Kidney (tissue), 14 donors: ENCODE measurements around the gene ALPL. TPM values are rescaled to one million over a fixed set of nuclear protein-coding genes. Genes with fewer than 3 reads are reported as not detected.

Source experiments
- DNase-seq, 5 donors: peaks; one replicate each; pipeline ENCODE4 v3.0.0-alpha.2; 2013 to 2020
- FAIRE-seq: peaks from 2 replicates; lab custom pipeline; 2012; peaks lifted over from hg19 to GRCh38; lab: Jason Lieb, UNC
- H3K27ac ChIP-seq, 2 donors: one replicate each; pipeline ENCODE4 v1.7.0; 2013; ENCODE audit warnings: low read depth in 2 of 2, low read length in 2 of 2, inconsistent platforms in 1 of 2
- H3K27me3 ChIP-seq: one replicate; pipeline ENCODE4 v1.7.1; 2013; ENCODE audit warnings: low read length, inconsistent platforms; ENCODE audit not compliant: control insufficient read depth, insufficient read depth
- H3K36me3 ChIP-seq, 3 donors: one replicate each; pipeline versions ENCODE4 v1.7.0 to v1.7.1; 2013; ENCODE audit warnings: low read length in 3 of 3, control low read depth in 1 of 3, inconsistent platforms in 1 of 3; ENCODE audit not compliant: insufficient read depth in 3 of 3, control insufficient read depth in 2 of 3
- H3K4me1 ChIP-seq, 3 donors: one replicate each; pipeline versions ENCODE4 v1.7.0 to v1.7.1; 2013; ENCODE audit warnings: low read length in 3 of 3, inconsistent platforms in 1 of 3, low read depth in 1 of 3; ENCODE audit not compliant: control insufficient read depth in 2 of 3, insufficient read depth in 2 of 3
- H3K4me3 ChIP-seq, 3 donors: one replicate each; pipeline versions ENCODE4 v1.7.0 to v1.8.1; 2013; ENCODE audit warnings: low read length in 3 of 3, control low read depth in 1 of 3, inconsistent platforms in 1 of 3
- H3K9ac ChIP-seq, 3 donors: one replicate each; pipeline versions ENCODE4 v1.7.0 to v1.7.1; 2013; ENCODE audit warnings: low read length in 3 of 3, control low read depth in 1 of 3, inconsistent platforms in 1 of 3
- H3K9me3 ChIP-seq, 3 donors: one replicate each; pipeline versions ENCODE4 v1.7.0 to v1.7.1; 2013; ENCODE audit warnings: low read length in 3 of 3, control low read depth in 1 of 3, inconsistent platforms in 1 of 3; ENCODE audit not compliant: control insufficient read depth in 2 of 3, insufficient read depth in 1 of 3
- CTCF ChIP-seq: IDR thresholded peaks from 3 replicates; pipeline ENCODE4 v1.5.1; 2012; ENCODE audit warnings: mild to moderate bottlenecking, moderate library complexity, borderline replicate concordance; ENCODE audit not compliant: insufficient read depth; ENCODE audit errors: extremely low read depth
- intact Hi-C: fragments of 100-400 bp; cut with DNase I; formaldehyde crosslinking; loops from one replicate; pipeline ENCODE4 v1.11.1; 2022
- polyA plus RNA-seq: library from polyadenylated mRNA; stranded (reverse); fragments of 350-450 nt; fragmentation: Illumina TruSeq; extraction: RNeasy Lipid Tissue Mini Kit (QIAGEN cat#74804); gene quantifications from one replicate; pipeline ENCODE4 v1.2.3, GENCODE V29; 2014; ENCODE audit warnings: low read depth, low replicate concordance; ENCODE audit not compliant: insufficient read depth
- total RNA-seq: library from RNA; stranded (reverse); fragmentation: NEBNext Ultra II Directional; extraction: Animal tissue kit (Norgen Biotek cat#: 25700); gene quantifications from one replicate; pipeline ENCODE4 v1.2.1, GENCODE V29; 2021
- donor health status: control.
- donor health status: control.
- donor health status: control.
- donor health status: control.
- donor health status: control.
- donor health status: DM: yes; HTN: yes; CAD: no.
- donor health status: Normal renal cell carcinoma (clear cell type).

ALPL gene
- total and polyA plus RNA-seq, 2 donors from 2014 or later: 8.4 to 133 TPM

GRCh38 chr1:21508580-21509350 lies 458 bp upstream of the ALPL start:
- H3K9me3 ChIP-seq: no peaks in the 10 kb centered on the region
- H3K27ac ChIP-seq: no peak overlapping the region
- no peak for FAIRE-seq
- peaks cover 0 to 15% (median 0%) of the 10 kb centered on the region in 3 donors for H3K4me1 ChIP-seq
- TF ChIP-seq CTCF: peak; percentile 74
- peak; percentile 70 to 87 (median 79) for DNase-seq
- no peaks in the 10 kb centered on the region for H3K36me3 ChIP-seq
- H3K4me3 ChIP-seq: peak overlapping the region in 2 of 3 donors; percentile 39 to 44
- H3K9ac ChIP-seq: no peak overlapping the region
- no peaks in the 10 kb centered on the region for H3K27me3 ChIP-seq
- intact Hi-C loops: no loop called here

GRCh38 chr1:21510113-21510493 lies 880 bp downstream of the ALPL start:
- peak in 4 of 5 donors; percentile 31 to 62 (median 56) for DNase-seq
- no peaks in the 10 kb centered on the region for H3K27me3 ChIP-seq
- intact Hi-C loops: no loop called here
- no peak overlapping the region for H3K4me3 ChIP-seq
- H3K9ac ChIP-seq: no peak overlapping the region
- no peak for TF ChIP-seq CTCF
- H3K36me3 ChIP-seq: no peaks in the 10 kb centered on the region
- peaks cover 0 to 15% (median 3%) of the 10 kb centered on the region in 3 donors for H3K4me1 ChIP-seq
- H3K27ac ChIP-seq: peak overlapping the region in 1 of 2 donors; percentile 24
- H3K9me3 ChIP-seq: no peaks in the 10 kb centered on the region
- no peak for FAIRE-seq

GRCh38 chr1:21510885-21511578 lies 1.8 kb downstream of the ALPL start:
- Histone ChIP-seq H3K4me1 (peaks cover 0 to 15% (median 3%) of the 10 kb centered on the region in 3 donors), H3K27ac (no peak overlapping the region), H3K9me3 (no peaks in the 10 kb centered on the region), H3K36me3 (no peaks in the 10 kb centered on the region), H3K27me3 (no peaks in the 10 kb centered on the region), H3K9ac (no peak overlapping the region), H3K4me3 (no peak overlapping the region)
- intact Hi-C loops: no loop called here
- DNase-seq (peak in 1 of 5 donors; percentile 4), FAIRE-seq (no peak)
- no peak for TF ChIP-seq CTCF
